C4-2B (cell line): Measurements from ENCODE around the gene PIRT.

Source experiments
- CTCF ChIP-seq: fragments of 450-650 bp; conservative IDR thresholded peaks from 2 replicates; pipeline ENCODE4 v1.5.1; 2017; ENCODE audit warnings: mild to moderate bottlenecking
- ZFX ChIP-seq: fragments of 450-650 bp; IDR thresholded peaks from 2 replicates; pipeline ENCODE4 v1.6.1; 2017

- TF ChIP-seq CTCF (peak; percentile 82), ZFX (no peak)
Observed at GRCh38 chr17:10879190-10879836, 41.4 kb upstream of the PIRT start.
